ENCODE results near the gene LIN7B. TPM values are rescaled to one million over a fixed set of nuclear protein-coding genes. Genes with fewer than 3 reads are reported as not detected.

LIN7B gene
- total and polyA plus RNA-seq, 2 of the 8 experiments (the other 6 are each of a cell fraction or from before 2014, with no cell fraction given) = 4.1 to 4.2 TPM

DNA sequence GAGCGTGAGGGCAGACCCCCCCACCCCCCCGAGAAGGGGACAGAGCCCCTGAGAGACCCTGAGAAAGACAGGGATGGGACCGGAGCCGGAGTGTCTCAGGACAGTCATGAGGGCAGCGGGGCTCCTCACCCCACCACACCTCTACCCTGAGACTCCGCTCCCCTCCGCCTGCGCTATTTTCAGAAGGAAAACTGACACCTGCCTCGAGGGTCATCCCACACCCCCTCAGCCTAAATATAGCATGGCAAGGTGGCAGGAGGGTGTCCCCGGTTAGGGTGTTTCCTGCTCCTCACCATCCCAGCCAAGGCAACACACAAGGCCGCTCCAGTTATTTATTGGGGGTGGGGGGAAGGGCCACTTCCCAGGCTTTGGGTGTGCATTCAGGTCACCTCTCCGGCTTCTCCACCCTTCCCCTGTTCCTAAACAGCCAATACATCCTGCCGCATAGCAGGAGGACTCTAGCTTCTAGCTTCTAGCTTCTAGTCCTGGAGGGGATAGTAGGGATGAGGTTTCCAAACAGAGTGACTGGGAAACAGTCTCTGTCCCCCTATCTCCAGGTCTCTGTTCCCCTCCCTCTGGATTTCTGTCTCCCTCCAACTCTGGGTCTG, 48.2 kb upstream of the LIN7B start (continued):
- TF ChIP-seq SAP30 (IDR thresholded peaks at IDR 0.05; ENCODE audit: insufficient read depth, insufficient replicate concordance, low read length) = no peak
- no peak for TF ChIP-seq SIX5 (IDR thresholded peaks at IDR 0.05; ENCODE audit: low read depth, low read length)
